Renal pelvis (tissue), 3 donors: ENCODE results near the gene DEGS1. TPM values are rescaled to one million over a fixed set of nuclear protein-coding genes. Genes with fewer than 3 reads are reported as not detected.

ENCODE experiments used
- polyA plus RNA-seq, 3 donors: library from polyadenylated mRNA; unstranded; fragments of 120-200 nt; gene quantifications; one replicate each; pipeline ENCODE4 v1.2.1, GENCODE V29; 2013; ENCODE audit not compliant: insufficient read length in 3 of 3

DEGS1 gene
- polyA plus RNA-seq, 3 donors = 43.3 to 51.7 (median 46.7) TPM

Other genes starting within 250 kb of the DEGS1 start
- gene FBXO28, start 69.1 kb upstream of the DEGS1 start, polyA plus RNA-seq = 10 to 100 TPM; 29.3 to 33.7 (median 33.4) TPM
- 10 to 100 TPM; 32.3 to 33.9 (median 33.0) TPM for gene NVL, start 146.9 kb downstream of the DEGS1 start, polyA plus RNA-seq
- gene CNIH4, start 173.6 kb downstream of the DEGS1 start, polyA plus RNA-seq = 10 to 100 TPM; 44.7 to 48.4 (median 45.7) TPM